ENCODE data around the gene CHKA.
A peak's percentile ranks its signal among the peaks of the same experiment; 100 is the strongest.

CHKA gene

DNA sequence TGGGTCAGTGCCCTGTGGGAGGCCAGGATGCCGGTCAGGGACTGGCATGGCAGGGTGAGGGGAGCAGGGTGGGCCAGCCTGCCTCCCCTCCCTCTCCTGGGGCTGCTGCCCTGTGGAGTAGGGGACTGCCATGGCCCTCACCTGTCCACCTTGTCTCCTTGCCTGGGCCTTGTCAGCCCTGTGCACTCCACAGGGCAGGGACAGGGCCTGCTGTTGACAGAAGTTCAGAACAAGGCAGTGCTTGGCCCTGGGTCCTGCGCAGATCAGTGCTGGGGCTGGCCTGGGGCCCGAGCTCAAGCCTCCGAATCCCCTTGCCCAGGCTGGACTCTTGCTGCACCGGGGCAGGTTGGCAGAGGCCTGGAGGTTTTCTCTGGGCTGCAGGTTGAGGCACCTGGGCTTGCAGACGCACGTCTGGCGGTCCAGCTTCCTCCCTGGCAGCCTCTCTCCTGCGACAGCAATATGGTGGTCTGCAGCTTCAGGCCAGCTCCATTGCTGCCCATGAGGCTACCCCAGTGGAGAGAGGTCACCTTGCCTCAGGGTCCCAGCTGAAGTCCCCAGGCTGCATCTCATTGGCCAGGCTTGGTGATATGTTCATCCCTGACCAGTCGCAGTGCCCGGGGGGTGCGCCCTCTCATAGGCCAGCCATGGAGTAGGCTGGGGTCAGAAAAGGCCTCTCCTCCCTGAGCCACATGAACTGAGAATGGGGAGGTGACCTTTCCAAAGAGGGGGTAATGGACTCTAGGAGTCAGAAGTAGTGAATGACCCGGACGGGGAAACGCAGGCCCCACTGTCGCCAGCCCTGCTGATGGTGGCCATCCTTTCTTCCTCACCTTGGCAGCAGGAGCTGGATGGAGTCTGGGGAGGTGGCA, 21.5 kb upstream of the CHKA start:
- no peak for DNase-seq (ENCODE audit: low spot score)

- peak; percentile 12 for DNase-seq (ENCODE audit: low spot score)
Observed at GRCh38 chr11:68142028-68142412, 20.8 kb upstream of the CHKA start.

GRCh38 chr11:68141246-68142027, 20.2 kb upstream of the CHKA start:
- DNase-seq (ENCODE audit: low spot score), result no peak

DNA sequence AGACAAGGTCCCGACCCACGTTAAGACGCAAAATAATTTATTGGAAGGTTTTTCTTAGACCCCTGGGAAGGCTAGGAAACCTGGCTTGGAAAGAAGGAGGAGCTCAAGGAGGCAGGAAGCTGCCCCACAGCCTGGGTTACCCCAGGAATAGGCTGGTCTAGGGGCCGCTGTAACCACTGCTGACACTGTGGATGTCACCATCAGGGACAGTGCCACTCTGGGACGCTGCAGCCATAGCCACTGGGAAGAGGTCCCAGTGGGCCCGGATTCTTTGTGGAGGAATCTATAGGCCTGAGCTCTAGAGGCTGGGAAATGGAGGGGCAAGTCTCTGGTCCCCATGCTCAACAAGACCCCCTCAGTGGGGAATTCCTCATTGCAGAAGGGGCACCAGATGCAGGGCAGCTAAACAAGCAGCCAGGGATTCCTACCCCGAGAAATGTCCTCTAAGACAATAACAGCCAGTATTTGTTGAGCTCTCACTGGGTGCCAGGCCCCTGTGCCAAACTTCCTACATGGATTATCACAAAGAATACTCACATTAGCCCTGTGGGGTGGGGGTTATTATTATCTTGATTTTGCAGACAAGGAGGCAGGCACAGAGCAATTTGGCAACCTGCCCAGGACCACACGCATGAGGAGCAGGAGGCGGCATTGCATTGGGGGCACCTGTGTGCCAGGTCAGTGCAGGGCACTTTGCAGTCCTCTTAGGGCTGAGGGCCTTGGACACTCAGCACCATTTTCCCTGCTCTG, 19.5 kb upstream of the CHKA start:
- DNase-seq (ENCODE audit: low spot score), result no peak

DNA sequence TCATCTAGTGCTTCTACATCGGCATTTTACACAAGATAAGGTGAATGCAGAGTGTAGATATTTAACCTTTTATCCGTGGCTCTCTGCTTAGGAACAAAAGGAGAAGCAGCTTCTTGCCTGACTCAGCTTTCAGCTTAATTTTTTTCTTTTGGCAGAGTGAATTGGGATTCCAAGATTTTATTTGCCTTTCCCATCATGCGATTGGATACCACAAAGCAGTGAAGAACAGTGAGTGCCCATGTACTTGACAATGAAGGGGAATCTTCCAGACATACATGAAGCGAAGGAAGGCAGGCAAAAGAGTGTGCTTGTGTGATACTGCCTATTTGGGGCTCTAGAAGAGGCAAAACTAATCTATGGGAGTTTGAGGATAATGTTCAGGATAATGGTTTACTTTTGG, 17.0 kb upstream of the CHKA start:
- DNase-seq (ENCODE audit: low spot score), result no peak

DNA sequence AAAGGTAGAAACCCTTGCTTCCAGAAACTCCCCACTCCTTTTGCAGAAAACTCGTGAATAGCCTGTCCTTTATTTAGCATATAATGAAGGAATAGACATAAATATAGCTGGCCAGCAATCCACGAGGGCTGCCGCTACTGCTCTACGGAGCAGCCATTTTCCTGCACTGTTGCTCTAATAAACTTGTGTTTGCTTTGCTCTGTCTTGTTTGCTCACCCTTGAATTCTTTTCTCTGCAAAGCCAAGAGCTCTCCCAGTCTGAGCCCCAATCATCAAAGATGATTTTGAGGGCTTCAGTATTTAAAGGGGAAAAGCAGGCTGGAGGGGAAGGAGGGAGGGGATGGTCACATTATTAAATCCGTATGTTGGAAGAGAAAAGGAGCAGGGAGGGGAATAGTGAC, 16.6 kb upstream of the CHKA start:
- DNase-seq (ENCODE audit: low spot score), result no peak

- DNase-seq (ENCODE audit: low spot score), result no peak
Observed at GRCh38 chr11:68136866-68137265, 15.7 kb upstream of the CHKA start.

GRCh38 chr11:68135161-68135560, 14.0 kb upstream of the CHKA start:
- DNase-seq (ENCODE audit: low spot score), result no peak

DNA sequence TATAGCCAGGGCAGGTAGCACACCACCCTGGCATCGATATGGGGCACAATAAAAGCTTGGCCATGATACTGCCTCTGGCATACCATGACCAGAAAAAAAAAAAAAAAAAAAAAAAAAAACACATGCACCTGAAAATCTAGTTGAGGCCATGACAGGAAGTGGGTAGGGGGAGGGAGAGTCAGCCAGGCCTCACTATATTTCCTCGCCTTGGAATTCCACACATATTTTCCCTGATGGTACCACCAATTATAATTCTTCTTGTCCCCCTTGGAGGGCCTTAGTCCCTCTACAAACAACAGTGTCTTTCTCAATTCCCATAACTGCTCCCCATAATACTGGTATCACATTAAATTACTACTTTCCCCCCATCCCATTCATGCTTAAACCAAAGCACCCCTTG, 12.6 kb upstream of the CHKA start:
- DNase-seq (ENCODE audit: low spot score), result no peak

- DNase-seq (ENCODE audit: low spot score), result no peak
Observed at GRCh38 chr11:68130121-68130520, 8.9 kb upstream of the CHKA start.

- DNase-seq (ENCODE audit: low spot score), result no peak
Observed at GRCh38 chr11:68128682-68129327, 7.6 kb upstream of the CHKA start.

- DNase-seq (ENCODE audit: low spot score), result no peak
Observed at GRCh38 chr11:68127714-68128681, 6.8 kb upstream of the CHKA start.

DNA sequence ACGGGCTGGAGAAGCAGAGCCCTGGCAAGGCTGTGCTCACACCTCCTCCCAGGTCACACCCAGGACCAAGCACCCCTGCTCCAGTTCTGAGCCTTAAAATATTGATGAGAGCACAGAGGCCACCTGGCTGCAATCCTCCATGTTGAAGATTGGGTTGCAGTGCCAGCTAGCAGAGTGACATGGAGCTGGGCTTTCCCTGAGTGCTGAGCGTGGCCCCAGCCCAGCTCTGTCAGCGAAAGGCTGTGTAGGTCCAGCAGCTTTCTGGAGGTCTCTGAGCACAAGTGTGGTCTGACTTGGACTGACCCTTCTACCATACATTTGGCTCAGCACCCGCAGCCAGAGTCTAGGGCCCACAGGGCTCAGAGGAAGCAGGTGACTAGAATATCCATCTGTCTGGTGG, 4.0 kb upstream of the CHKA start:
- DNase-seq (ENCODE audit: low spot score), result no peak

DNA sequence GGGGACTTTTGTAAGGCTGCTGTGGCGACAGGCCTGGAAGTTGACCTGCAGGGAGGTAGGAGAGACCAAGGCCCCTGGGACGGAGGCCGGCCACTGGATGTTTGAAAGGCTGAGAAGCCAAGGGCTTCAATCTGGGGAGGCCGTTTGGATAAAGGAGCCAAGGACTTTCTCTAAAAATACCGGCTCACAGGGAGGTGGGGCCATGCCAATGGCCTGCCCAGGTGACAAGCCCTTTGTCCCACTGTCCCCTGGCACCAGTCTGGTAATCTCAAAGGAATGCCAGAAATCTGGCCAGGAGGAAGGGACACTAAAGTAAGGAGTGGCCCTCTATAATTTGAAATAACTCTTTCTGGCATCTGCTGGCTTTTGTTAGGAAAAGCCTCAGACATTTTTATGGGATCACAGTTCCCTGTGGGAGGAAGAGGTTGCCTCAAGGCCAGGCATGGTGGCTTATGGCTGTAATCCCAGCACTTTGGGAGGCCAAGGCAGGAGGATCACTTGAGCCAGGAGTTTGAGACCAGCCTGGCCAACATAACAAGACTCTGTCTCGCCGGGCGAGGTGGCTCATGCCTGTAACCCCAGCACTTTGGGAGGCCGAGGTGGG, 1.9 kb upstream of the CHKA start:
- no peak for DNase-seq (ENCODE audit: low spot score)

- DNase-seq (ENCODE audit: low spot score), result peak; percentile 52
Observed at GRCh38 chr11:68120273-68121066, 718 bp downstream of the CHKA start.

- peak; percentile 43 for DNase-seq (ENCODE audit: low spot score)
Observed at GRCh38 chr11:68118706-68119448, 2.3 kb downstream of the CHKA start.

- no peak for DNase-seq (ENCODE audit: low spot score)
Observed at GRCh38 chr11:68117853-68118470, 3.2 kb downstream of the CHKA start.

- no peak for DNase-seq (ENCODE audit: low spot score)
Observed at GRCh38 chr11:68116974-68117373, 4.2 kb downstream of the CHKA start.

Data from germinal center (tissue), 1 donor.